Activated CD4-positive, alpha-beta T cell treated with anti-CD3 and anti-CD28 coated beads, Interleukin-2, amount 10 ng/mL, durations not matched to agents 7 days and 5 days (primary cell): ENCODE measurements around the gene ABCC11. TPM values are rescaled to one million over a fixed set of nuclear protein-coding genes. Genes with fewer than 3 reads are reported as not detected.
A peak's percentile ranks its signal among the peaks of the same experiment; 100 is the strongest.

Source experiments
- CTCF ChIA-PET: fragments of 350-600 bp; sonication (Branson Sonifier 250); formaldehyde crosslinking; loops from one replicate; lab custom pipeline; 2021; ENCODE audit warnings: antibody characterized with exemption; lab: Charles Lee
- POLR2A ChIA-PET: fragments of 350-600 bp; sonication (Branson Sonifier 250); formaldehyde crosslinking; loops from one replicate; lab custom pipeline; 2021; ENCODE audit warnings: antibody characterized with exemption; lab: Charles Lee
- DNase-seq: peaks from one replicate; pipeline ENCODE4 v3.0.0-alpha.2; 2020
- H3K27ac Mint-ChIP-seq: one replicate; pipeline ENCODE4 v1.8.0; 2021; ENCODE audit warnings: mild to moderate bottlenecking, moderate library complexity, mixed read lengths
- H3K27me3 Mint-ChIP-seq: one replicate; pipeline ENCODE4 v1.8.0; 2021; ENCODE audit warnings: mixed read lengths
- H3K36me3 Mint-ChIP-seq: one replicate; pipeline ENCODE4 v1.8.0; 2021; ENCODE audit warnings: low read depth, mixed read lengths
- H3K4me1 Mint-ChIP-seq: one replicate; pipeline ENCODE4 v1.8.0; 2021; ENCODE audit warnings: mixed read lengths
- H3K4me3 Mint-ChIP-seq: one replicate; pipeline ENCODE4 v1.8.0; 2021; ENCODE audit warnings: mild to moderate bottlenecking, moderate library complexity, mixed read lengths
- H3K9me3 Mint-ChIP-seq: one replicate; pipeline ENCODE4 v1.8.0; 2021; ENCODE audit warnings: mixed read lengths
- total RNA-seq, 2 experiments: library from RNA; stranded (reverse); gene quantifications; one replicate each; pipeline ENCODE4 v1.2.3, GENCODE V29; 2021

Gene ABCC11
- total RNA-seq, 2 experiments from 2014 or later: 0.10 TPM; not detected in 1

DNA sequence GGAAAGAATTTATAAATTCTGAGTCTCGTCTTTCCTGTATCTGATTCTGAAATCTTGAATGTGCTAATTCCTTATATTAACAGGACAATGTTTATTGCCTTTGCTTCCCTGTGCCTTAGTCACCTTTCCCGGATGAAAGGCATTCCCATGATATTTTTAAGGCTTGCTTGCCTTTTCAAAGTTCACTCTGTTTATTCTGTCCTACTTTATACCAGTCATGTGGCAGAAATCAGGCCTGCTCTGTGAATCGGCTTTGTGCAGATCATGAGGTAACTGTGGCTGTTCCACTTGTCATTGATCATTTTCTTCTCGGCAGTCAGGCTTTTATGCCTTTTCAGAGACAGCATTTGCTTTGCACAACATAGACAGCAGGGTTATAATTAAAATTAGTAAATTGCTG, 28.8 kb upstream of the ABCC11 start:
- ChIA-PET CTCF (no interaction called here), POLR2A (no interaction called here)
- Mint-ChIP-seq H3K4me3 (no peak overlapping the region), H3K27ac (no peak overlapping the region), H3K27me3 (no peaks in the 10 kb centered on the region), H3K36me3 (peaks cover 36% of the 10 kb centered on the region), H3K4me1 (peaks cover 4% of the 10 kb centered on the region), H3K9me3 (no peaks in the 10 kb centered on the region)
- DNase-seq: no peak

GRCh38 chr16:48274476-48274875, 27.1 kb upstream of the ABCC11 start:
- CTCF ChIA-PET: no interaction called here
- Mint-ChIP-seq H3K9me3 (no peaks in the 10 kb centered on the region), H3K27me3 (no peaks in the 10 kb centered on the region), H3K4me3 (no peak overlapping the region), H3K36me3 (peaks cover 36% of the 10 kb centered on the region), H3K27ac (no peak overlapping the region), H3K4me1 (peaks cover 1% of the 10 kb centered on the region)
- no peak for DNase-seq
- POLR2A ChIA-PET: no interaction called here

GRCh38 chr16:48272837-48273421, 25.6 kb upstream of the ABCC11 start:
- H3K27ac Mint-ChIP-seq: no peak overlapping the region
- H3K9me3 Mint-ChIP-seq: no peaks in the 10 kb centered on the region
- ChIA-PET POLR2A (no interaction called here), CTCF (no interaction called here)
- H3K4me3 Mint-ChIP-seq: no peak overlapping the region
- H3K36me3 Mint-ChIP-seq: peaks cover 31% of the 10 kb centered on the region
- no peaks in the 10 kb centered on the region for H3K4me1 Mint-ChIP-seq
- no peaks in the 10 kb centered on the region for H3K27me3 Mint-ChIP-seq
- no peak for DNase-seq

- no peak overlapping the region for H3K27ac Mint-ChIP-seq
- H3K9me3 Mint-ChIP-seq: no peaks in the 10 kb centered on the region
- CTCF ChIA-PET: interaction anchor here (1.2 kb wide), 1 partner anchor 46 kb away, joined by 3 read pairs; no protein-coding TSS in a partner anchor
- H3K27me3 Mint-ChIP-seq: no peaks in the 10 kb centered on the region
- peaks cover 24% of the 10 kb centered on the region for H3K36me3 Mint-ChIP-seq
- no peaks in the 10 kb centered on the region for H3K4me1 Mint-ChIP-seq
- no peak for DNase-seq
- POLR2A ChIA-PET: interaction anchor here (0.5 kb wide), 1 partner anchor 24 kb away, joined by 3 read pairs; the partner anchor contains the start of gene ABCC11
- H3K4me3 Mint-ChIP-seq: no peak overlapping the region
Measured at GRCh38 chr16:48271728-48272127, 24.4 kb upstream of the ABCC11 start.

GRCh38 chr16:48269011-48269410, 21.7 kb upstream of the ABCC11 start:
- H3K27ac Mint-ChIP-seq: no peak overlapping the region
- CTCF ChIA-PET: no interaction called here
- DNase-seq: no peak
- H3K36me3 Mint-ChIP-seq: peaks cover 36% of the 10 kb centered on the region
- H3K9me3 Mint-ChIP-seq: no peaks in the 10 kb centered on the region
- POLR2A ChIA-PET: no interaction called here
- H3K4me1 Mint-ChIP-seq: no peaks in the 10 kb centered on the region
- no peaks in the 10 kb centered on the region for H3K27me3 Mint-ChIP-seq
- H3K4me3 Mint-ChIP-seq: no peak overlapping the region

DNA sequence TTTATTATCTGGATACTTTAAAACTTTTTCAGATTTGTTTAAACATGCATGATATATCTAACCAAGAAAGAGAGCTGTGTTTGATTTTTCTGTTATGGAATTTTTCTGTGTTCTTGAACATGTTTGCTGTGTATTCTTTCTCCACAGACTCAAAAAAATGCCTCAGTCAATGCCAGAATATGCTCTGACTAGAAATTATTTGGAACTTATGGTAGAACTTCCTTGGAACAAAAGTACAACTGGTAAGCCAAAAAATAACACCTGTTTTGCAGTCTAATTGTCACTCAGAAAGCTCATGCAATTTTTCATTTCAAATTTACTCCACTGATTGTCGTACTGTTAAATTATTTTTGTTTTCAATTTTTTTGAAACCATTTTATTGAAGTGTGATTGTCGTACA, 15.3 kb upstream of the ABCC11 start:
- ChIA-PET CTCF (interaction anchor here (0.8 kb wide), 1 partner anchor 10 kb away, joined by 3 read pairs; no protein-coding TSS in a partner anchor), POLR2A (no interaction called here)
- no peak overlapping the region for H3K4me3 Mint-ChIP-seq
- no peaks in the 10 kb centered on the region for H3K9me3 Mint-ChIP-seq
- no peak overlapping the region for H3K27ac Mint-ChIP-seq
- no peaks in the 10 kb centered on the region for H3K27me3 Mint-ChIP-seq
- H3K36me3 Mint-ChIP-seq: peaks cover 64% of the 10 kb centered on the region
- H3K4me1 Mint-ChIP-seq: no peaks in the 10 kb centered on the region
- DNase-seq: no peak

DNA sequence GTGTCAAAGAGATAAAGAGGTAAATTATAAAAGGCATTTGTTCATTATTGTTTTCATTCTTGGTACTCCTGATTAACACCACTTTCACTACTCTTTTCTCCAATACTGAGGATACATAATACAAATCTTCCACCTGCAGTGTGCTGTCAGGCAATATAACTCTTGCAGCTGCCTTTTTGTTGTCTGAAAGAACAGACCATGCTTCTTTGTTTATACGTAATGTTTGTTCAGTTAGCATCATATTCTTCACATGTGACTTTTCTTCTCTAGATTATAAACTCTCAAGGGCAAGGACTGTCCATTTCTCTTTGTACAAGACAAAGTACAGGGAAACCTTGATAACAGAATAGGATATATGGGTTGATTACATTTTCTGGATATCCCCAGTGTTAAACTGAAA, 14.2 kb upstream of the ABCC11 start:
- Mint-ChIP-seq H3K9me3 (no peaks in the 10 kb centered on the region), H3K27me3 (no peaks in the 10 kb centered on the region), H3K27ac (no peak overlapping the region), H3K4me3 (no peak overlapping the region), H3K36me3 (peaks cover 63% of the 10 kb centered on the region), H3K4me1 (no peaks in the 10 kb centered on the region)
- CTCF ChIA-PET: no interaction called here
- no peak for DNase-seq
- POLR2A ChIA-PET: no interaction called here

- ChIA-PET POLR2A (no interaction called here), CTCF (no interaction called here)
- DNase-seq: no peak
- Mint-ChIP-seq H3K36me3 (peaks cover 50% of the 10 kb centered on the region), H3K27me3 (no peaks in the 10 kb centered on the region), H3K9me3 (no peaks in the 10 kb centered on the region), H3K27ac (no peak overlapping the region), H3K4me3 (no peak overlapping the region), H3K4me1 (peaks cover 2% of the 10 kb centered on the region)
Measured at GRCh38 chr16:48256579-48257177, 9.3 kb upstream of the ABCC11 start.

DNA sequence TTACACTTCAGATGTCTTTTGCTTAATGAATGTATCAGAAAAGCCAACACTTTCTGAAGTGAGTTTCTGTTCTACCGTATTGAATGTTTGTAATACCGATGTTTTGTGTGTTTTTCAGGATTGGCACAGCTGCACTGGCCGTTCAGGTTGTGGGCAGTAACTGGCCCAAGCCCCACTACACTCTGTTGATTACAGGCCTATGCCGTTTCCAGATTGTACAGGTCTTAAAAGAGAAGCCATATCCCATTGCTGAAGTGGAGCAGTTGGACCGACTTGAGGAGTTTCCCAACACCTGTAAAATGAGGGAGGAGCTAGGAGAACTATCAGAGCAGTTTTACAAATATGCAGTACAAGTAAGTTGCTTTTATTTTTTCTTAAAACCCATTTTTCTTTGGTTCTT, 4.7 kb upstream of the ABCC11 start:
- no peaks in the 10 kb centered on the region for H3K9me3 Mint-ChIP-seq
- no peak overlapping the region for H3K4me3 Mint-ChIP-seq
- DNase-seq: no peak
- H3K27me3 Mint-ChIP-seq: no peaks in the 10 kb centered on the region
- H3K4me1 Mint-ChIP-seq: peaks cover 16% of the 10 kb centered on the region
- POLR2A ChIA-PET: no interaction called here
- H3K27ac Mint-ChIP-seq: no peak overlapping the region
- CTCF ChIA-PET: interaction anchor here (1.3 kb wide), 1 partner anchor 10 kb away, joined by 3 read pairs; no protein-coding TSS in a partner anchor
- H3K36me3 Mint-ChIP-seq: peaks cover 25% of the 10 kb centered on the region

DNA sequence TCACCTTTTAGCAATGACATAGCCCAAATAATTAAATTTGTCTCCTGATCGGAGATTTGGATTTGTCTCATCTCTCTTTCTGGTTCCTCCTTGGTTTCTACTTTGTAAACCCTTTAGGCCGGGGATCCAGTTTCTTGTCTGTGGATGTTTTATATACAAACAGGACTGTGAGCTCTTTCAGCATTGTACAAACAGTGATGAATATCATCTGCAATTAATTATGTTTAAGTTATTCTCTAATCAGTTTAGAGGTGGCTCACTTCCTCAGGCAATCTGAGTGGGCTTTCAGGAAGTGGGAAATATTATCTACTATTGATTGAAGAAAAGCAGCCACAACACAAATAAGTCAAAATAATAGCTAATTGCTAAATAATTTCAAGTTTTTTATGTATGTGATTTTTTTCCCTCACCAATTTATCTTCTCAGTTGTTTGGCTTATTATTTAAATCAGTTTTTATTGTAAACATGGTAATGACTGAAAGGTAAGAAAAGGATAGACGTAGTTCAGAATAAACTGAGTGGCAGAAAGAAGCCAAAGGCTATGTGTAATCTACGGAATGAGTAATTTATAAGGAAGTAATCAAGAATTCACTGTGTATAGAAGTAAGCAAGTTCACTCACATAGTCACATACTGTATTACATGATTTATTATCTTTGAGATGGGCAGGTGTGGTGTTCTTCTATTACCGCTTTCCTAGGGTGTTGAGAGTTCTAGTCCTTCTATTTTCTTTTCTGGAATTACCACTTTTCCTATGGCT, 3.4 kb upstream of the ABCC11 start:
- peaks cover 22% of the 10 kb centered on the region for H3K36me3 Mint-ChIP-seq
- POLR2A ChIA-PET: no interaction called here
- H3K9me3 Mint-ChIP-seq: no peaks in the 10 kb centered on the region

GRCh38 chr16:48246066-48246465, 1.3 kb downstream of the ABCC11 start:
- ChIA-PET POLR2A (no interaction called here), CTCF (interaction anchor here (1.6 kb wide), 1 partner anchor 377 kb away, joined by 5 read pairs; no protein-coding TSS in a partner anchor)
- Mint-ChIP-seq H3K36me3 (peaks cover 5% of the 10 kb centered on the region), H3K27me3 (no peaks in the 10 kb centered on the region), H3K4me1 (peaks cover 38% of the 10 kb centered on the region), H3K27ac (no peak overlapping the region), H3K4me3 (peak overlapping the region; percentile 94), H3K9me3 (peaks cover 7% of the 10 kb centered on the region)
- no peak for DNase-seq

More for the DNA sequence above, 3.4 kb upstream of the ABCC11 start:
- CTCF ChIA-PET: no interaction called here
- Mint-ChIP-seq H3K27me3 (no peaks in the 10 kb centered on the region), H3K27ac (no peak overlapping the region), H3K4me3 (no peak overlapping the region), H3K4me1 (peaks cover 28% of the 10 kb centered on the region)
- DNase-seq: no peak

DNA sequence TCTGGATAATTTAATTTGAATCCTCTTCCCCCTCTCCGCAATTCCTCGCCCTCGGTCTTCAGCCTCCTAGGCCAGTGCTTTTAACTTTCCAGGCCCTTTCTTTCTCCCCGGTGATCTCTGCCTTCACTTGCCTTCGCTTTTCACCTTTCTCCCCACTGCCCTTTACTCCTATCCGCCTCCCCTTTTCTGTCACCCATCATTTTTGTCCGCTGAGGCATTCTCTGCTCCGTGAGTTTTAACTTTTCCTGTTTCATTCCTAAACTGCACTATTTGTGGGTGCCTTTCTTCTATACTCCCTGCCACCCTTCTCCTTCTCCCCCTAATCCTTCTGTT, 2.5 kb downstream of the ABCC11 start:
- Mint-ChIP-seq H3K27ac (peak overlapping the region; percentile 95), H3K36me3 (peaks cover 5% of the 10 kb centered on the region), H3K4me1 (peaks cover 35% of the 10 kb centered on the region), H3K27me3 (no peaks in the 10 kb centered on the region), H3K4me3 (peak overlapping the region; percentile 94), H3K9me3 (peaks cover 12% of the 10 kb centered on the region)
- no peak for DNase-seq
- ChIA-PET CTCF (interaction anchor here (1.6 kb wide), 1 partner anchor 378 kb away, joined by 5 read pairs; no protein-coding TSS in a partner anchor), POLR2A (no interaction called here)
